Mammary epithelial cell (primary cell): ENCODE data around the gene ABAT.

Experiments used
- CTCF ChIP-seq, 2 donors: IDR thresholded peaks in 1 of 2; conservative IDR thresholded peaks in 1 of 2; 2 replicates each; pipeline ENCODE4 v1.5.1; 2011 to 2012; ENCODE audit warnings: inconsistent platforms in 2 of 2, low read length in 2 of 2, mild to moderate bottlenecking in 2 of 2, control low read depth in 1 of 2, low read depth in 1 of 2; ENCODE audit not compliant: insufficient read depth in 1 of 2; ENCODE audit errors: extremely low read depth in 1 of 2
- EZH2 ChIP-seq: IDR thresholded peaks from 2 replicates; pipeline ENCODE4 v1.6.1; 2012; ENCODE audit warnings: low read length, inconsistent platforms, borderline replicate concordance

- no peak for TF ChIP-seq CTCF (conservative IDR thresholded peaks at IDR 0.05 in 1 of 2, IDR thresholded peaks at IDR 0.05 in 1 of 2; ENCODE audit: extremely low read depth in 1 of 2, insufficient read depth in 1 of 2, low read depth in 1 of 2, low read length in 2 of 2)
- no peak for TF ChIP-seq EZH2
Measured at GRCh38 chr16:8812162-8812843, 137.9 kb downstream of the ABAT start.
